K562 (cell line): ENCODE data around the gene ECSIT. TPM values are rescaled to one million over a fixed set of nuclear protein-coding genes. Genes with fewer than 3 reads are reported as not detected.

Experiments used
- ATAC-seq: fragments of 200-7000 bp; cut with Tn5 transposase; 3 replicates; pipeline ENCODE4 v1.9.1; 2020; ENCODE audit warnings: moderate library complexity
- BruUV-seq: library from RNA; stranded (reverse); fragments of 400-500 nt; replicated peaks from 2 replicates; lab custom pipeline; 2021; lab: Mats Ljungman, UMichigan
- CTCF ChIA-PET: fragments of 300-600 bp; formaldehyde crosslinking; extraction: SDS; loops from one replicate; lab custom pipeline; 2021; ENCODE audit warnings: low intra/inter-chr PET ratio; lab: Yijun Ruan, JAX
- POLR2A ChIA-PET: fragments of 300-600, 350-650 bp; sonication (Branson Sonifier 250); formaldehyde crosslinking; extraction: SDS; loops from one replicate; lab custom pipeline; 2021; ENCODE audit warnings: antibody characterized with exemption, inconsistent platforms; lab: Yijun Ruan, JAX
- DNase-seq, 4 experiments: peaks; one replicate each; pipeline versions ENCODE4 v3.0.0 to v3.0.0-alpha.2; 2011 to 2018; ENCODE audit warnings: low spot score in 3 of 4, mixed read lengths in 3 of 4; ENCODE audit errors: extremely low read depth in 1 of 4
- FAIRE-seq: peaks from 2 replicates; lab custom pipeline; 2011; peaks lifted over from hg19 to GRCh38; lab: Jason Lieb, UNC
- H2AFZ ChIP-seq: 2 replicates; pipeline ENCODE4 v1.6.0; 2011; ENCODE audit warnings: low read depth, low read length, control low read depth, inconsistent platforms
- H3K27ac ChIP-seq: fragments of 200-600 bp; 3 replicates; pipeline ENCODE4 v1.8.0; 2011; ENCODE audit warnings: low read depth, mild to moderate bottlenecking, control low read depth, inconsistent platforms, low read length, moderate library complexity, mixed read lengths; ENCODE audit errors: extremely low read depth
- H3K27me3 ChIP-seq, 2 experiments: fragments of 300-600 bp in 1 of 2; 2 replicates in 1 of 2; 3 replicates in 1 of 2; pipeline versions ENCODE4 v1.6.0 to v1.8.0; 2011; ENCODE audit warnings: inconsistent platforms in 2 of 2, low read length in 2 of 2, mild to moderate bottlenecking in 1 of 2, mixed read lengths in 1 of 2, moderate library complexity in 1 of 2; ENCODE audit not compliant: control insufficient read depth in 2 of 2, insufficient read depth in 2 of 2
- H3K36me3 ChIP-seq: fragments of 300-600 bp; 3 replicates; pipeline ENCODE4 v1.8.0; 2011; ENCODE audit warnings: mild to moderate bottlenecking, low read length, inconsistent platforms; ENCODE audit not compliant: control insufficient read depth, insufficient read depth
- H3K4me1 ChIP-seq, 2 experiments: fragments of 200-600 bp in 1 of 2; replicated peaks in 1 of 2; 2 replicates in 1 of 2; 3 replicates in 1 of 2; pipeline versions ENCODE4 v1.5.1 to v1.8.0; 2011; ENCODE audit warnings: inconsistent platforms in 2 of 2, low read length in 2 of 2, mild to moderate bottlenecking in 1 of 2, mixed read lengths in 1 of 2, moderate library complexity in 1 of 2; ENCODE audit not compliant: control insufficient read depth in 2 of 2, insufficient read depth in 2 of 2
- H3K4me2 ChIP-seq: 2 replicates; pipeline ENCODE4 v1.6.1; 2011; ENCODE audit warnings: low read length, control low read depth, inconsistent platforms, mixed read lengths; ENCODE audit not compliant: insufficient read depth
- H3K4me3 ChIP-seq: fragments of 200-600 bp; sonication (generic), shearing (Covaris generic); 2 replicates; pipeline ENCODE4 v1.5.1; 2016; ENCODE audit warnings: control low read depth, inconsistent platforms
- H3K79me2 ChIP-seq: fragments of 200-600 bp; 3 replicates; pipeline ENCODE4 v1.8.0; 2011; ENCODE audit warnings: low read length, inconsistent platforms; ENCODE audit not compliant: control insufficient read depth, insufficient read depth
- H3K9ac ChIP-seq, 2 experiments: 2 replicates each; pipeline versions ENCODE4 v1.6.0 to v1.6.1; 2011; ENCODE audit warnings: low read depth in 2 of 2, low read length in 2 of 2, control low read depth in 1 of 2, inconsistent platforms in 1 of 2, mild to moderate bottlenecking in 1 of 2, mixed read lengths in 1 of 2; ENCODE audit not compliant: insufficient read depth in 1 of 2
- H3K9me1 ChIP-seq: one replicate; pipeline ENCODE4 v1.6.0; 2011; ENCODE audit warnings: inconsistent platforms, mild to moderate bottlenecking, low read length, moderate library complexity; ENCODE audit not compliant: control insufficient read depth, insufficient read depth
- H3K9me3 ChIP-seq: replicated peaks from 2 replicates; pipeline ENCODE4 v1.5.1; 2011; ENCODE audit warnings: low read depth, low read length, inconsistent platforms; ENCODE audit not compliant: control insufficient read depth, insufficient read depth
- H4K20me1 ChIP-seq: replicated peaks from 2 replicates; pipeline ENCODE4 v1.6.1; 2011; ENCODE audit warnings: low read length, inconsistent platforms, mixed read lengths; ENCODE audit not compliant: control insufficient read depth, insufficient read depth
- FOSL1 ChIP-seq: fragments of 200-800 bp; sonication (Bioruptor generic); conservative IDR thresholded peaks from 2 replicates; pipeline ENCODE4 v1.6.1; 2016; ENCODE audit warnings: missing genetic modification characterization, missing compliant biosample characterization
- NFIC ChIP-seq: fragments of 450-650 bp; IDR thresholded peaks from 2 replicates; pipeline ENCODE4 v1.6.1; 2017; ENCODE audit warnings: mild to moderate bottlenecking, inconsistent platforms
- RBM25 ChIP-seq: fragments of 200-400 bp; formaldehyde crosslinking; IDR thresholded peaks from 2 replicates; pipeline ENCODE4 v1.6.1; 2018; ENCODE audit warnings: low read length, low read depth, moderate library complexity; ENCODE audit not compliant: severe bottlenecking
- ZNF121 ChIP-seq: sonication (generic); formaldehyde crosslinking; conservative IDR thresholded peaks from 2 replicates; pipeline ENCODE4 v1.8.0; 2022; ENCODE audit warnings: missing genetic modification reagents
- WGBS: fragments of 100-300 bp; shearing (Covaris generic); methylation state at CpG from one replicate; pipeline ENCODE4 v1.1.6; 2016; ENCODE audit warnings: low coverage, mixed read lengths; ENCODE audit not compliant: insufficient coverage; ENCODE audit errors: missing lambda C conversion rate; 5-methylcytosine and 5-hydroxymethylcytosine counted together
- in situ Hi-C: fragments of 300-500 bp; cut with MboI; formaldehyde crosslinking; loops from 4 replicates; pipeline ENCODE4 v1.15.0; 2018; ENCODE audit warnings: inconsistent platforms, mixed read lengths
- intact Hi-C: fragments of 100-400 bp; cut with micrococcal nuclease; formaldehyde crosslinking; loops from 2 replicates; pipeline ENCODE4 v1.14.2; 2022
- polyA plus RNA-seq, 8 experiments: library from polyadenylated mRNA; depleted of rRNA in 4 of 8; stranded (reverse) in 5 of 8; unstranded in 3 of 8; fragments of >200 nt; fragmentation: Nextera tagmentation in 2 of 8; fragmentation: Illumina TruSeq in 1 of 8; extraction: Ambion mirVana in 2 of 8; extraction: Trizol in 1 of 8; gene quantifications; 2 replicates each; pipeline versions ENCODE4 v1.2.1 to v1.2.3, GENCODE V29; 2011 to 2014; ENCODE audit warnings: inconsistent platforms in 1 of 8, missing spikeins in 1 of 8
- total RNA-seq, 7 experiments: library from RNA; depleted of rRNA in 6 of 7; stranded (reverse); fragments of >200 nt in 6 of 7; fragmentation: Illumina TruSeq in 2 of 7; extraction: Trizol in 2 of 7; gene quantifications; 2 replicates each; pipeline versions ENCODE4 v1.2.1 to v1.2.3, GENCODE V29; 2011 to 2021; ENCODE audit warnings: low replicate concordance in 1 of 7
- TF ChIP-seq, protein P1 (sequence below): fragments of 200-800 bp; sonication (Bioruptor generic); IDR thresholded peaks from 2 replicates; pipeline ENCODE4 v1.6.1; 2017; ENCODE audit warnings: missing genetic modification characterization, missing compliant biosample characterization
- TF ChIP-seq, protein P2 (sequence below): fragments of 450-650 bp; IDR thresholded peaks from 2 replicates; pipeline ENCODE4 v1.6.1; 2018; ENCODE audit warnings: mild to moderate bottlenecking, low read depth; ENCODE audit not compliant: partially characterized antibody

ECSIT gene
- total and polyA plus RNA-seq, 9 of the 15 experiments (the other 6 are each of a cell fraction or from before 2014, with no cell fraction given), result 1.1 to 82.5 (median 43.9) TPM

DNA sequence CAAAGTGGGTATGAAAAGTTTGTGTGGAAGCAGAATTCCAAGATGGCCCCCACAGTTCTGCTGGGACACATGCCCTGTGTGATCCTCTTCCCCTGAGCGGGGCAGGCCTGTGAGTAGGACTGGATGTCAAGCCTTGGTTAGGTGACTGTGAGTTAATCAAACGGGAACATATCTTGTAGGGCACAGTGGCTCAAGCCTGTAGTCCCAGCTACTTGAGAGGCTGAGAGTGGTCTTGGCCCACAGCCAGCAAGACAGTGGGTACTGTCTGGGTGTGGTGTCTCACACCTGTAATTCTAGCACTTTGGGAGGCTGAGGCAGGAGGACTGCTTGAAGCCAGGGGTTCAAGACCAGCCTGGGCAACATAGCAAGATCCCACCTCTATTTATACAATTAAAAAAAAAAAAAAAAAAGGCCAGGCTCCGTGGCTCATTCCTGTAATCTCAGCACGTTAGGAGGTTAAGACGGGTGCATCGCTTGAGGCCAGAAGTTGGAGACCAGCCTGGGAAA lies 29.7 kb downstream of the ECSIT start:
- WGBS, result 56% methylated on average over 6 of the region's 6 CpGs
- Histone ChIP-seq H3K9me1 (no peaks in the 10 kb centered on the region), H3K27ac (no peak overlapping the region), H3K27me3 (no peaks in the 10 kb centered on the region), H2AFZ (no peak overlapping the region), H3K4me1 (peaks cover 16 to 48% of the 10 kb centered on the region in 2 experiments), H3K9me3 (no peaks in the 10 kb centered on the region), H3K79me2 (0 out of 3 replicates have a peak, but pooled peaks cover under 1% of the 10 kb centered on the region), H3K4me2 (no peak overlapping the region), H3K4me3 (no peak overlapping the region), H3K9ac (no peak overlapping the region), H3K36me3 (peaks cover 11% of the 10 kb centered on the region; the same call in 2 of the 3 replicates), H4K20me1 (peaks cover 4% of the 10 kb centered on the region; the same call in 1 of the 2 replicates)
- TF ChIP-seq RBM25 (peak; percentile 39), FOSL1 (tag) (no peak), NFIC (peak; percentile 78), ZNF121 (peak; percentile 96)
- TF ChIP-seq, protein P1, sequence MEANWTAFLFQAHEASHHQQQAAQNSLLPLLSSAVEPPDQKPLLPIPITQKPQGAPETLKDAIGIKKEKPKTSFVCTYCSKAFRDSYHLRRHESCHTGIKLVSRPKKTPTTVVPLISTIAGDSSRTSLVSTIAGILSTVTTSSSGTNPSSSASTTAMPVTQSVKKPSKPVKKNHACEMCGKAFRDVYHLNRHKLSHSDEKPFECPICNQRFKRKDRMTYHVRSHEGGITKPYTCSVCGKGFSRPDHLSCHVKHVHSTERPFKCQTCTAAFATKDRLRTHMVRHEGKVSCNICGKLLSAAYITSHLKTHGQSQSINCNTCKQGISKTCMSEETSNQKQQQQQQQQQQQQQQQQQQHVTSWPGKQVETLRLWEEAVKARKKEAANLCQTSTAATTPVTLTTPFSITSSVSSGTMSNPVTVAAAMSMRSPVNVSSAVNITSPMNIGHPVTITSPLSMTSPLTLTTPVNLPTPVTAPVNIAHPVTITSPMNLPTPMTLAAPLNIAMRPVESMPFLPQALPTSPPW (CRISPR knock-in tag), result no peak
- TF ChIP-seq, protein P2, sequence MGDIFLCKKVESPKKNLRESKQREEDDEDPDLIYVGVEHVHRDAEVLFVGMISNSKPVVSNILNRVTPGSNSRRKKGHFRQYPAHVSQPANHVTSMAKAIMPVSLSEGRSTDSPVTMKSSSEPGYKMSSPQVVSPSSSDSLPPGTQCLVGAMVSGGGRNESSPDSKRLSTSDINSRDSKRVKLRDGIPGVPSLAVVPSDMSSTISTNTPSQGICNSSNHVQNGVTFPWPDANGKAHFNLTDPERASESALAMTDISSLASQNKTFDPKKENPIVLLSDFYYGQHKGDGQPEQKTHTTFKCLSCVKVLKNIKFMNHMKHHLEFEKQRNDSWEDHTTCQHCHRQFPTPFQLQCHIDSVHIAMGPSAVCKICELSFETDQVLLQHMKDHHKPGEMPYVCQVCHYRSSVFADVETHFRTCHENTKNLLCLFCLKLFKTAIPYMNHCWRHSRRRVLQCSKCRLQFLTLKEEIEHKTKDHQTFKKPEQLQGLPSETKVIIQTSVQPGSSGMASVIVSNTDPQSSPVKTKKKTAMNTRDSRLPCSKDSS, result no peak
- DNase-seq (no peak), FAIRE-seq (no peak), ATAC-seq (no peak)
- CTCF ChIA-PET, result no interaction called here
- intact Hi-C loops, result loop anchor here (5.0 kb wide), 1 partner anchor 38 kb away; the partner anchor contains the start of gene CNN1
- POLR2A ChIA-PET, result interaction anchor here (0.6 kb wide), 1 partner anchor 112 kb away, joined by 3 read pairs; no protein-coding TSS in a partner anchor
- in situ Hi-C loops, result loop anchor here (5.0 kb wide), 1 partner anchor 88 kb away; no protein-coding TSS in a partner anchor
- BruUV-seq, result no TSS peak
